ENCODE results near the gene HTRA3. TPM values are rescaled to one million over a fixed set of nuclear protein-coding genes. Genes with fewer than 3 reads are reported as not detected.

HTRA3 gene
- total RNA-seq, 4 donors from 2014 or later: 22.8 to 65.3 (median 29.5) TPM

- Histone ChIP-seq H3K27ac (no peak overlapping the region), H3K4me3 (no peak overlapping the region), H3K27me3 (no peaks in the 10 kb centered on the region), H3K4me1 (peaks cover 0 to 14% of the 10 kb centered on the region in 2 donors), H3K36me3 (no peaks in the 10 kb centered on the region), H3K9me3 (no peaks in the 10 kb centered on the region)
- intact Hi-C loops (cut with DNase I; ENCODE audit: low total_unique reads): no loop called here
- peak; percentile 7 to 8 for DNase-seq
- no peak for TF ChIP-seq POLR2A (IDR thresholded peaks at IDR 0.05)
- no peak for TF ChIP-seq CTCF (IDR thresholded peaks at IDR 0.05)
Measured at GRCh38 chr4:8311101-8312068, 41.8 kb downstream of the HTRA3 start.

- H3K9me3 ChIP-seq: no peaks in the 10 kb centered on the region
- H3K27me3 ChIP-seq: no peaks in the 10 kb centered on the region
- H3K36me3 ChIP-seq: no peaks in the 10 kb centered on the region
- TF ChIP-seq CTCF (IDR thresholded peaks at IDR 0.05) (no peak), POLR2A (IDR thresholded peaks at IDR 0.05) (no peak)
- no peak overlapping the region for H3K4me3 ChIP-seq
- no peak overlapping the region for H3K27ac ChIP-seq
- peak in 1 of 2 donors; percentile 5 for DNase-seq
- H3K4me1 ChIP-seq: peaks cover 0 to 8% of the 10 kb centered on the region in 2 donors
- intact Hi-C loops (cut with DNase I; ENCODE audit: low total_unique reads): no loop called here
Measured at GRCh38 chr4:8312069-8312445, 42.5 kb downstream of the HTRA3 start.

GRCh38 chr4:8312976-8313375, 43.4 kb downstream of the HTRA3 start:
- Histone ChIP-seq H3K27me3 (no peaks in the 10 kb centered on the region), H3K4me1 (peaks cover 0 to 8% of the 10 kb centered on the region in 2 donors), H3K27ac (no peak overlapping the region), H3K36me3 (no peaks in the 10 kb centered on the region), H3K4me3 (no peak overlapping the region), H3K9me3 (no peaks in the 10 kb centered on the region)
- intact Hi-C loops (cut with DNase I; ENCODE audit: low total_unique reads): no loop called here
- DNase-seq: no peak
- TF ChIP-seq POLR2A (IDR thresholded peaks at IDR 0.05): no peak
- TF ChIP-seq CTCF (IDR thresholded peaks at IDR 0.05): no peak

GRCh38 chr4:8314691-8315255, 45.2 kb downstream of the HTRA3 start:
- Histone ChIP-seq H3K9me3 (no peaks in the 10 kb centered on the region), H3K27me3 (no peaks in the 10 kb centered on the region), H3K4me3 (no peak overlapping the region), H3K36me3 (no peaks in the 10 kb centered on the region), H3K4me1 (peaks cover 0 to 4% of the 10 kb centered on the region in 2 donors), H3K27ac (no peak overlapping the region)
- TF ChIP-seq CTCF (IDR thresholded peaks at IDR 0.05) (no peak), POLR2A (IDR thresholded peaks at IDR 0.05) (no peak)
- DNase-seq: peak; percentile 4 to 11
- intact Hi-C loops (cut with DNase I; ENCODE audit: low total_unique reads): no loop called here

Measured in uterus (tissue), 4 donors.